SKM-1 (cell line): ENCODE results near the gene CUL2.
A peak's percentile ranks its signal among the peaks of the same experiment; 100 is the strongest.
"Not testable (repeated sequence)": the region's sequence is repeated elsewhere in the genome, so short reads cannot be mapped to it uniquely, and the experiment has no call there.

Experiments
- DNase-seq: peaks from one replicate; lab custom pipeline; 2025; ENCODE audit not compliant: unreplicated experiment; lab: John Stamatoyannopoulos, UW

The CUL2 gene

DNA sequence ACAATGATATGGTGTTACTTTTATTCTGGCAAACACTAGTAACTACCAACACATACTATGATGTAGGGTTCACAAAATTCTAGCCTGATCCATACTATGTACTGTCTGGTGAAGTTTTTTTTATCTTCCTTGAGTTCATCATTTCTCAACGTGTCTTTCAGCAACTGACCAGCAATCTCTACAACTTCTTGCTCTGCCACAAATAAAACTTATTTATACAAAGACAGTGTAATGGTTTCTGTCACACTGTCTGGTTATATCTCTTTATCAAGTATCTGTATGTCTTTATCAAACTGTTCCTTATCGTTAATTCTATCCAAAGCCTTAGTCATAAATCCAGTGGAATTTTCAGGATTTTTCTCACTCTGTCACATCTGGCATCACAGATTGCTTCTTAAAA is 69.7 kb downstream of the CUL2 start:
- no peak for DNase-seq

DNA sequence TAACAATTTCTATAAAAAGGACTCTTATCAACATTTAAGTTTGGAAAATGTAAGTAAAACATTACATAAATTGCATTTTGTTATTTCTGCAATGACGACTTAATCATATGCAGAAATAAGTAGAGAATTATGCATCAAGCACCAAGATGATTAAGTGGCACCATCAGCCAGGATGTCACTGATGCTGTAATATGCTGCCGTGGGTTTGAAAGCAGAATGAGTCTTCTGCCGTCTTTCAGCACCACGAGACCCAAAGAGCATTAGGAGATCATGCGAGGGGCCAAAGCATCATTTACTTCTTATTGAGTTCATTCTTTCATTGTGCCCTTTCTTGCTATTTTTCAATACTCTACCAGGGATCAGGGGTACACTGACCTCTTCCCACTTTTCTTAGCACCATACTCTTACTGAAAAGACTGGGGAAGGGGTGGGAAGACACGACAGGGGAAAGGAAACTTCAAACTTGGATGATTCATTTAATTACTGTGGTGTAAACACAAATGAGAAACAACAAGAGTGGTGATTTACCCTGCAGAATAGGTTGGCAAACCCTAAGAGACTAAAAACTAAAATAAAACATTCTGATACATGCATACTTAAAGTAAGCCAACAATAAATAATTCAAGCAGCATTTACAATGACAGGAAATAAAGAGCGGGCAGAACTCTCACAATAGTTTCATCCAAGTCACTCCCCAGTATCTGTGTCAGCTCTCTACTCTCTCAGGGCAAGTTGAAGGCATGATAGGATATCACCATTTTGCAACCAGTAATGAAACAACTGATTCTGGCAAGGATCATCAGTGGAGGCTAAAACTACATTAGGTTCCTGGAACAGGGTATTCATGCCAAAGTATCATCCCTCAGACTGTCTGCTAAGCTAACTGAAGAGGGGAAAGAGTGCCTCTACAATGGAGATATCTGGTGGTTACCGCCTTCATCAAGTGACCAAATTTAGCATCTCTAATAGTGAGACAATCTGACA is 70.8 kb downstream of the CUL2 start:
- no peak for DNase-seq

DNA sequence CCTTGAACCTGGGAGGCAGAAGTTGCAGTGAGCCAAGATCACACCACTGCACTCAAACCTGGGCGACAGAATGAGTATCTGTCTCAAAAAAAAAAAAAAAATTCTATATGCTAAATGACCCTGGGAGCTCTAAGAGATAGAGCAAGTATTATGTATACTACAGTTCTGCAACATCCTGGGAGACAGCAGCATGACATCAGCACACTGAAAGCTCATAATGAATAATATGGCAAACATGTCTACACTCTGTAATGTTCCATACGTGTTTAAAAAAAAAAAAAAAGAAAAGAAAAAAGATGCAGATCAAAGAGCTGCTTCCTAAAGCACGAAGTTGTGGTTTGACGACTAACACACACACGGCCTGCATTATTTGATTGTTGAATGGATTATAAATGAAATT is 72.5 kb downstream of the CUL2 start:
- no peak for DNase-seq

DNA sequence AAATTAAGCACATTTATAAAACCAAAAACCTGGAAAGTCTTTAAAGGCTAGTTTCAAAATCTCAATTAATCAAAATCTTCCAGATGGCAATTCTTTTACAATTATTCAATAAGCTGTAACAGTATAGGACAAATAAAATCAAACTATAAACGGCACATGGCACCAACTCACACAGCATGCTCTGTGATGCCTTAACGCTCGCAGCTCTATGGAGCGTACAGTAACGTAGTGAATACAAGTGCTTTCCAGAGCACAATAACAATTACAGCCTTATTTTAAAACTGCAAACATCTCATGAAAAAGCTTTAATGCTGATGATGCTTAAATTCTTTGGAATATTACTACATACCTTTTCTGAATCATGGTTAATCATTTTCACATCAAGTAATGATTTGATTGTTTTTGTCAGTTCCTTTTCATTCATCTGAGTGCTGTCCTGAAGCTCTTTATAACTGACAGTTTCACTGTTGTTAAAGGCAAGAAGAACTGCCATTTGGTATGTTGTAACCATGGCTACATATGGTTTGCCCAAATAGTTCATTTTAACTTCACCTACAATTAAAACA is 74.2 kb downstream of the CUL2 start:
- no peak for DNase-seq

DNA sequence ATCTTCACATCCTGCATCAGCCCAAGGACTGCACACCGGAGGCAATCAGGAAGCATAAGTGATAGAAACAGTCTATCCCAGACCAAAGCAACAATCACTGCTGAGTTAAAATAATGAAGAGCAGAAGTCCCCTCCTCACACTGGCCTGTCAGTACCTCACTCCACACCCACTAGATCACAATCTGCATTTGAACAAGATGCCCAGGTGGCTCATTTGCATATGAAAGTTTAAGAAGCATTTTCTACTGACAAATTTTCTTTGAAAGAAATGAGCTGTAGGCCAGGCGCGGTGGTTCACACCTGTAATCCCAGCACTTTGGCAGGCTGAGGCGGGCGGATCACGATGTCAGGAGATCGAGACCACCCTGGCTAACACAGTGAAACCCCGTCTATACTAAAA is 77.4 kb downstream of the CUL2 start:
- no peak for DNase-seq

DNA sequence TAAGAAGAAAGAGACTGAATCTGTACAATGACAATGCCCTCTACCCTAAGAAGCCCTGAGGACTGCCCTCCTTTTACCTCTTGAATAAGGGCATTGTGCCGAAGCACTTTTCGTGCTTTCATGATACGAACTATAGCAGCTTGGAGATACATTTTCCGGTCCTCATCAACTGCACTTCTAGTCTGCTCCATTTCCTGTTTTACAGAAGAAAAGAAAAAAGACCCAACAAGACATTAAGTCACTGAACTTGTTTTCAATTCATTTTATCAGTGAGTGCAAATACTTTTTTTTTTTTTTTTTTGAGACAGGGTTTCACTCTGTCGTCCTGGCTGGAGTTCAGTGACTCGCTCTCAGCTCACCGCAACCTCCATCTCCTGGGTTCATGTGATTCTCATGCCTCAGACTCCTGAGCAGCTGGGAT is 78.4 kb downstream of the CUL2 start:
- no peak for DNase-seq

DNA sequence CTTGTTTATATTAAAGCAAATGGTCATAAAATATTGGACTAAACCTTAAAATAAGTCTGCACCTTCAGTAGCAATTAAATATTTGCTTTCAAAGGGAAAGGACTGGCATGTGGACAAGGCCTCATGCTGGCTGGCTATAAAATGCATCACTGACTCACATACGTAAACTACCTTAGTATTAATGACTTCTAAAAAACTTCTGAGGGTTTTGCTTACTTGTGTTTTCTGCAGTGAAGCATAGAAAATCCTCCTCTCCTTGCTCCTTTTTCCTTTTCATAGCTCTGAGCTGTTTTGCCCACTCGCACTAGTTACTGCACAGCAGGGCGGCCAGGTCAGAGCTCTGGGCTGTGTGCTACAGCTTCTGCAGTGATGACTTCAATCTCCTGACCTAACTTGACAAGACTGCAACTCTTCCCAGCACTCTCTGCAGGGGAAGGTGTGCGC is 82.3 kb downstream of the CUL2 start:
- DNase-seq = no peak

DNA sequence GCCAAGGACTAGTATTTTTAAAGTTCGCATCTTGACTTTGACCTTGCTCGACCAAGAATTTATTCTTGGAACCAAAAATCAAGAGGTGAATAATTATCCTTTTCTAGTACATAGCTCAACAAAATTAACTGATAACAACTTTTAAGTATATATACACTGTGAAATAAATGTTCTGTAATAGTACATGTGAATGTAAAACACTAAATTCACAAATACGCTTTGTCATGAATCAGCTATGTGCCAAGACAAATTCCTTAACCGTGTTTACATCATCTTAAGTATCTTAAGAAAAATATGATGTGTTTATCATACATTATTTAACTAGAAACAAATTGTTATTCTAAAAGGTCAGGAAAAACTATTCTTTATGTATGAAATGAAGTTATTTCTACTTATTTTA is 83.3 kb downstream of the CUL2 start:
- DNase-seq = no peak

DNA sequence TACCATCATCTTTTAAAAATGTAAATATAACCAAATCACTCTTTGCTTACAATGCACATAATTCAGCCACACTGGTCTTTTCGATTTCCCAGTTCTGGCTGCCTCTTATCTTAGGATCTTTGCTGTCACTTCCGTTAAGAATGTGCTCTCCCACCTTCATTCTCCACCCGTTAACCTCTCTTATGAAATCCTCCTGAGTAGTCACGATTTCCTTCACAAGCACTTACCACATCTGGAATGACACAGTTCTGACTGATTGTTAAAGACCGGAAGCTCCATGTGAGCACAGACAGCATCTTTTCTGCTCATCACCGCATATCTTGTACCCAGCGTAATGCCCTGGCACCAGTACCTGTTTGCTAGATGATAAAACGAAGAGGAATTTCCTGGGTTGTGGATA is 84.3 kb downstream of the CUL2 start:
- DNase-seq = peak; percentile 67

DNA sequence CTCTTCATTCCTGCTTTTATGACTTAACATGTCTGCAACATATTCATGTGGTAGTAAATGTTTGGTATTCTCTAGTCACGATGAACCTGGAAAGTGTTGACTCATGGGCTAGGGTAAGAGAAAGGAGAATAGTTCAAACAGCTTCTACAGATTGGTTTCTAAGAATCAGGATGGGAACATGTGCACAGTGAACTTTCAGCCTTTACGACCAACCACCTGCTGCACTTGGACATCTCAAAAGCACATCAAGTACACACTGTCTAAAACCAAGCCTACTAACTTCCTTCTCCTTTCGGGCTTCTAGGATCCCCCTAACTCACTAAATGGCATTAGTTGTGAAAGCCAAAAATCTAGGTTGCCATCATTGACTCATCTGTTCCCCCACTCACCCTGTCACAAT is 85.5 kb downstream of the CUL2 start:
- DNase-seq = no peak

DNA sequence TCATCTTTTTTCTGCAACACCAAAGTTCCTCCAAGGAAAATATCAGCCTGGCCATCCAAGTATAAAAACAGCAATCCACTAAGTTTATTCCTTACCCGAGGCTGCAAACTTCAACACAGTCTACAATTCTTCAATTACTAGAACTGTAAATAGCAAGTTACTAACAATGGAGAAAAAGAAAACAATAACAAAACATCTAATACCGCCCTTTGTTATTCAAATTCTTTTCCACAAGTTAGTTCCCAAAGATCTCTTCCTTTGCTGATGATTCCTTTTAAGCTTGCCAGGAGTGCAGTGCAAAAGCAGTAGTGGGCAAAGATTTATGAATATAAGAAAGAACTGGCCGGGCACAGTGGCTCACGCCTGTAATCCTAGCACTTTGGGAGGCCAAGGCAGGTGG is 86.2 kb downstream of the CUL2 start:
- DNase-seq = no peak

DNA sequence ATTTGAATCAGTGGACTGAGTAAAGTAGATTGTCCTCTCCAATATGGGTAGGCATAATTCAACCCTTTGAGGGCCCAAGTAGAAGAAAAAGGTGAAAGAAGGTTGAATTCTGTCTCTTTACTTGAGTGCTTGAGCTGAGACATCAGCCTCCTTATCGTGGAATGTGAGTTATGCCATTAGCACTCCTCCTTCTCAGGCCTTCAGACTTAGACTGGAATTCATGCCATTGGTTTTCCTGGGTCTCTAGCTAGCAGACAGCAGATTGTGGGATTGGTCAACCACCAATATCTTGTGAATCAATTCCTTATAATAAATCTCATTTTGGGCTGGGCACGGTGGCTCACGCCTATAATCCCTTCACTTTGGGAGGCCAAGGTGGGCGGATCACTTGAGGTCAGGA is 89.2 kb downstream of the CUL2 start:
- no peak for DNase-seq

DNA sequence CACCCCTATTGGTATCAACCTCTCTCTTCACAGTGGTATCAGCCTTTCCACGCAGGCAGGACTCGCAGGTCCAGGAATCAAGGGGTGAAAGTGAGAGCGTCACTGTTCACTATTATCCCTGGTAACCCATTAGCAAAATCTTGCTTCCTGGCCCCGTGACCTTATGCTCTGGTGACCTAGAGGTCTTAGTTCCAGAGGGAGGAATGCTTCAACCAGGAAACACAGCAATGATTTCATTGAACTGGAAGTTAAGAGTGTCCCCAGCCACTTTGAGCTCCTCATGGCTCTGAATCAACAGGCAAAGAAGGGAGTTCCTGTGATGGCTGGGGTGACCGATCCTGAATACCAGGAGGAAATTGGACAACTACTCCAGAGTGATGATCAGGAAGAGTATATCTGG is 90.6 kb downstream of the CUL2 start:
- DNase-seq = no peak

DNA sequence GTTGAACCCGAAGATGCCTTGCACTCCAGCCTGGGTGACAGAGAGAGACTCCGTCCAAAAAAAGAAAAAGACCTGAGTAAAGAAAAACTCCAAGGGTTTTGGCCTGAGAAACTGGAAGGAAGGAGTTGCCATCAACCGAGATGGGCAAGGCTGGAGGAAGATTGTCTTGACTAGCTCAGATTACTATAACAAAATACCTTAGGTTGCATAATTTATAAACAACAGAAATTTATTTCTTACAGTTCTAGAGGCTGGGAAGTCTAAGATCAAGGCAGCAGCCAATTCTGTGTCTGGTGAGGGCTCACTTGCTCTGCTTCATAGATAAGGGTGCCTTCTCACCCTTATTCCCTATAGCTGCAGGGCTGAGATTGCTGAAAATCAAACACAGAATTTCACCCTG is 91.2 kb downstream of the CUL2 start:
- DNase-seq = no peak

DNA sequence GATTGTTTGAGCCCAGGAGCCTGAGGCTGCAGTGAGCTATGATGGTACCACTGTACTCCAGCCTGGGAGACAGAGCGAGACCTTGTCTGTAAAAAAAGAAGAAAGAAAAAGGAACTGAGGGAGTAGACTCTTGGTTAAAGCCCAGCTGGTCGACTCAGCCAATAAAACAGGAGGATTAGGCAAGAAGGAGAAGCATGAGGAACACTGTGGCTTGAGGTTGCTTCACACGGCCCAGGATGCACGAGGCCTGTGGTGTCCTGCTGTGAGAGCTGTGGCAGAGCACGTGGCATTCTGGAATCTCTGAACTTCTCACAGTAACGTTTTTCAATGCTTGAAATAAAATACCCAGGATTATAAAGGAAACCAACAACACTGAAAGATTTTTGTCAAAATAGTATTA is 93.3 kb downstream of the CUL2 start:
- peak; percentile 75 for DNase-seq

DNA sequence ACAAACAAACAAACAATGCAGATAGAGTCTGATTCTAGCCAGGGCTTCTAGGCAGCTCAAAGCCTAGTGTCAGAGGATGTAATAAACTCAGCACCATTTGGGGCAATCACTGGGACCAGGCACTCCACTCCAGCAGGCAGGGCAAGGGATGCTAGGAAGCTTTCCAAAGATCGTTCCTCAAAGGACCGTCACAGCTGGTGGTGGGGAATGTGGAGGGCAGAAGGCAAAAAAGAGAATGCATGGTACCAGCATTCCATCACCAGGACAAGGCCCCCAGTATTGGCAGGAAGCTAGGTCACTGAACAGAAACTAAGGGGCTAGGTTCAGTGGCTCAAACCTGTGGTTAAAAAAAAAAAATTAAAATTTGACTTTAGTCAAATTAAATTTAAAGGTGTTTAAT is 94.2 kb downstream of the CUL2 start:
- no peak for DNase-seq

DNA sequence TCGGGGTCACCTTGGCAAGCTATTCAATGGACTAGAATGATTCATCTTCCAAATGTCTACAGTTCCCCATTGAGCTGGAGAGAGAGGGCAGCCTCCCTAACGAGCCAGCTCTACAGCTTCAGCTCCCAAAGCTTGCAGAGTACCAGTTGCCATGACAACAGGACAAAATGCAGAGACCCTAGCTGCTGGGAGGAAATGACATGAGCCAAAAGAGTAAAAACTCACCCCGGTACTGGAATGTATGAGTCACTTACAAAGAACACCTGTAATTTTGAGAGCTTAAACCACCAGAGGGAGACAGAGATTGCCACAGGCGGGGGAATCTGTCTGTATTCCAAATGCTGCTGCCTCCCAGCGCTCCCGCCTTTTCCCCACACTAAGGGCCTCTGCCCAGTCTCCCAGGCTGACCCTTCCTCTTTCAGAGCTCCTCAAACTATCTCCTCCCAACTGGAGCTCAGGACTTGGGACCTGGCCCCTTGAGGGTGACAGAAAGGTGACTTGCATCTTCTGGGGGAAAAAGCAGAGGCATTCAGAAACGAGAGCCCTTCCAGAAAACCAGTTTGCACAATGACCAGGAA is 95.5 kb downstream of the CUL2 start:
- no peak for DNase-seq

DNA sequence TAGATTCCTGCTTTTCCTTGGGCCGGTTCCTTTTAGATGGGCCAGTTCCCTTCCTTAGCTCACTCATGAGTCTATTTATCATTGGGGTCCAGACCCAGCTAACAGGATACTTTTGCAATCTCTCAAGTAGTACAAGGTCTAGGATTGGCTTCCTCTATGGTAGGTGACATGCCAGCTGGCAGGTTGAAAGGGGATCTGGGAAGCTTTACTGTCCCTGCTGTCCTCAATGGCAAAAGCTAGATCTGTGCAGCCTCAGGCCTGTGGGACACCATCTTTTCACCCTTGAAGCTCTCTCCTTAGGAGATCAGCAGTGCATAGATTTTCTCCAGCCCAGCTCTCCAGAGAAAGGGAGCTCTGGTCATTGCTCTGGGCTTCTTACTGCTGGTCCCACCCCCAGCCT is 96.4 kb downstream of the CUL2 start:
- DNase-seq = no peak

DNA sequence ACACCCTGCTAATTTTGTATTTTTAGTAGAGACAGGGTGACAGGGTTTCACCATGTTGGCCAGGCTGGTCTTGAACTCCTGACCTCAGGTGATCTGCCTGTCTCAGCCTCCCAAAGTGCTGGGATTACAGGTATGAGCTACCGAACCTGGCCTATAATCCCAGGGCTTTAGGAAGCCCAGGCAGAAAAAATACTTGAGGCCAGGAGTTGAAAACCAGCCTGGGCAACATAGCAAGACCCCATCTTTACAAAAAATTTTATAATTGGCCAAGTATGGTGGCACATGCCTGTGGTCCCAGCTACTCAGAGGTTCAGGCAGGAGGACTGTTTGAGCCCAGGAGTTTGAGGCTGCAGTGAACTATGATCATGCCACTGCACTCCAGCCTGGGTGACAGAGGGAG is 99.0 kb downstream of the CUL2 start:
- DNase-seq = not testable (repeated sequence)

DNA sequence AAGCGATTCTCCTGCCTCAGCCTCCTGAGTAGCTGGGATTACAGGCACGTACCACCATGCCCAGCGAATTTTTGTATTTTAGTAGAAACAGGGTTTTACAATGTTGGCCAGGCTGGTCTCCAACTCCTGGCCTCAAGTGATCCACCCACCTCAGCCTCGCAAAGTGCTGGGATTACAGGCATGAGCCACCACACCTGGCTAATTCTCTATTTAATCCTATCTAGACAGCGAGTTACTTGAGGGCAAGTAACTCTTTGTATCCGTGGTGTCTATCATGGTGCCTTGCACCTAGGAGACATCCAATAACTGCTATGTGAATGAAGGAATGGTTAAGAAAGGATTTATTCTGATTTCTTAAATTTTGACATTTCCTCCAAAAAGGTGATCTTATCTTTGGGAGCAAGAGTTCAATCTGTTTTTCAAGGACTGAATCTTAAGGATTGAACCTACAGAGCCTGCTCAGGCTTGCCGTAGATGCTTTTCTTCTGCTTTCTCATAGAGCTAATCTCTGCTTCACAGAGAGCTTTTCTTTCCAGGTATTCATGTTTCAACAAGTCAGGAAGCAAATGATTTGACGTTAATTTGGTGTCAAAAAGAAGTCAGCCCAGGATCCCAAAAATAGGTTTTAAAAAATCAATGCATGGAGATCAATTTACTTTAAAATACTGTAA is 101.6 kb downstream of the CUL2 start:
- no peak for DNase-seq

DNA sequence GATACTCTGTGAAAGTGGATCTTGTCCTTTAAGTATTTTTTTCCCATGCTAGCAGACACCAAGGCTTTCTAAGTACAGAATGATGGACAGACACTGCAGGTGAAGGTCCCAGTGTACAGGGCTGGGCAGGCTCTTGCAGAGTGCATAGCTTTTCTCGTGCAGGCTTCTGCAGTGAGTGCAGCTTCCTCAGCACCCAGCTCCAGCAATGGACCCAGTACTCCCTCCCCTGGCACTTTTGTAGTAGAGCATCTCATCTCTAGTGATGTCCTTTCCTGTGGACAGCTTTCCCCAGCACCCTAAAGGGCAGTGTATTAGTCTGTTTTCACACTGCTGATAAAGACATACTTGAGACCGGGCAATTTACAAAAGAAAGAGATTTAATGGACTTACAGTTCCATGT is 104.3 kb downstream of the CUL2 start:
- DNase-seq = no peak

DNA sequence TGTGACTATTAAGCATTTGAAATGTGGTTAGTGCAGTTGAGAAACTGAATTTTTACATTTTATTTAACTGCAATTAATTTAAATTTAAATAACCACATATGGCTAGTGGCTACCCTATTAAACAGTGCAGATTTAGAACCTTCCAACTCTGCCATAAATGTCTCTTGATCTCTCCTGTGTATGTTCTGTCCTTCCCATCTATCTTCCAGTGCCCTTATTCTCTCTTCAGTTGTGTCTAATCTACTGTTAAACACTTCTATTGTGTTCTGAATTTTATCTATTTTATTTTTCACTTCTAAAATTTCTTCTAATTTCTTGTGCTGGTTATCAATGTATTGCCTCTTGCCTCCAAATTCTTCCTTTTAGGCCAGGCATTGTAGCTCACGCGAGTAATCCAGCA is 105.0 kb downstream of the CUL2 start:
- no peak for DNase-seq
